ENCODE data around the gene NAPA. TPM values are rescaled to one million over a fixed set of nuclear protein-coding genes. Genes with fewer than 3 reads are reported as not detected.

NAPA gene
- total RNA-seq, 4 donors from 2014 or later: 106 to 178 (median 125) TPM

- peaks cover 33 to 99% (median 39%) of the 10 kb centered on the region in 3 donors for H3K36me3 ChIP-seq
- WGBS, 2 donors: 69 to 78% methylated on average over 6 to 7 of the region's 18 CpGs
These were observed 21.3 kb downstream of the NAPA start for GRCh38 chr19:47493378-47494210.

GRCh38 chr19:47492571-47493377, 22.1 kb downstream of the NAPA start:
- Histone ChIP-seq H3K9me3 (no peaks in the 10 kb centered on the region), H3K27me3 (no peaks in the 10 kb centered on the region), H3K36me3 (peaks cover 35 to 99% (median 37%) of the 10 kb centered on the region in 3 donors), H3K4me3 (no peak overlapping the region), H3K4me1 (peaks cover 0 to 5% (median 0%) of the 10 kb centered on the region in 3 donors), H3K27ac (no peak overlapping the region)
- DNase-seq: no peak
- 76 to 82% methylated on average over 10 of the region's 23 CpGs for WGBS, 2 donors
- intact Hi-C loops (cut with DNase I): no loop called here
- no peak for TF ChIP-seq POLR2A (IDR thresholded peaks at IDR 0.05)
- TF ChIP-seq CTCF (IDR thresholded peaks at IDR 0.05): no peak

More at GRCh38 chr19:47493378-47494210, 21.3 kb downstream of the NAPA start:
- peaks cover 0 to 5% (median 0%) of the 10 kb centered on the region in 3 donors for H3K4me1 ChIP-seq
- no peaks in the 10 kb centered on the region for H3K27me3 ChIP-seq
- intact Hi-C loops (cut with DNase I): no loop called here
- DNase-seq: no peak
- no peaks in the 10 kb centered on the region for H3K9me3 ChIP-seq
- H3K4me3 ChIP-seq: no peak overlapping the region
- no peak for TF ChIP-seq POLR2A (IDR thresholded peaks at IDR 0.05)
- no peak for TF ChIP-seq CTCF (IDR thresholded peaks at IDR 0.05)
- no peak overlapping the region for H3K27ac ChIP-seq

GRCh38 chr19:47492137-47492533, 22.7 kb downstream of the NAPA start:
- peaks cover 0 to 5% (median 0%) of the 10 kb centered on the region in 3 donors for H3K4me1 ChIP-seq
- 83 to 90% methylated on average over 4 to 9 of the region's 14 CpGs for WGBS, 2 donors
- no peak overlapping the region for H3K4me3 ChIP-seq
- intact Hi-C loops (cut with DNase I): no loop called here
- H3K27me3 ChIP-seq: no peaks in the 10 kb centered on the region
- no peak for TF ChIP-seq CTCF (IDR thresholded peaks at IDR 0.05)
- TF ChIP-seq POLR2A (IDR thresholded peaks at IDR 0.05): no peak
- no peaks in the 10 kb centered on the region for H3K9me3 ChIP-seq
- peaks cover 30 to 99% (median 34%) of the 10 kb centered on the region in 3 donors for H3K36me3 ChIP-seq
- no peak for DNase-seq
- no peak overlapping the region for H3K27ac ChIP-seq

- Histone ChIP-seq H3K4me1 (no peaks in the 10 kb centered on the region), H3K4me3 (no peak overlapping the region), H3K9me3 (no peaks in the 10 kb centered on the region), H3K27me3 (no peaks in the 10 kb centered on the region), H3K27ac (no peak overlapping the region), H3K36me3 (peaks cover 27 to 99% (median 29%) of the 10 kb centered on the region in 3 donors)
- intact Hi-C loops (cut with DNase I): no loop called here
- DNase-seq: no peak
- WGBS, 2 donors: 75 to 87% methylated on average over 11 to 21 of the region's 22 CpGs
- TF ChIP-seq CTCF (IDR thresholded peaks at IDR 0.05): no peak
- TF ChIP-seq POLR2A (IDR thresholded peaks at IDR 0.05): no peak
These were observed 23.3 kb downstream of the NAPA start for GRCh38 chr19:47491358-47492136.
